ENCODE data around the gene CAPSL.
A peak's percentile ranks its signal among the peaks of the same experiment; 100 is the strongest.

Gene CAPSL

GRCh38 chr5:35863159-35863558 lies 75.3 kb downstream of the CAPSL start:
- DNase-seq (ENCODE audit: extremely low read depth, low read depth): no peak
- TF ChIP-seq CTCF (IDR thresholded peaks at IDR 0.05; ENCODE audit: low read depth, low read length, missing control alignments): no peak

GRCh38 chr5:35862126-35862525 lies 76.3 kb downstream of the CAPSL start:
- DNase-seq (ENCODE audit: extremely low read depth, low read depth): no peak
- H3K4me3 ChIP-seq (replicated peaks; ENCODE audit: low read depth, low read length): no peak overlapping the region
- TF ChIP-seq CTCF (IDR thresholded peaks at IDR 0.05; ENCODE audit: low read depth, low read length, missing control alignments): no peak

More at GRCh38 chr5:35863159-35863558, 75.3 kb downstream of the CAPSL start:
- H3K4me3 ChIP-seq (replicated peaks; ENCODE audit: low read depth, low read length): no peak overlapping the region

- TF ChIP-seq CTCF (IDR thresholded peaks at IDR 0.05; ENCODE audit: low read depth, low read length, missing control alignments): no peak
- no peak overlapping the region for H3K4me3 ChIP-seq (replicated peaks; ENCODE audit: low read depth, low read length)
- DNase-seq (ENCODE audit: extremely low read depth, low read depth): no peak
Observed at GRCh38 chr5:35861718-35862117, 76.7 kb downstream of the CAPSL start.

- no peak overlapping the region for H3K4me3 ChIP-seq (replicated peaks; ENCODE audit: low read depth, low read length)
- no peak for TF ChIP-seq CTCF (IDR thresholded peaks at IDR 0.05; ENCODE audit: low read depth, low read length, missing control alignments)
- no peak for DNase-seq (ENCODE audit: extremely low read depth, low read depth)
Observed at GRCh38 chr5:35860686-35861085, 77.7 kb downstream of the CAPSL start.

- no peak for DNase-seq (ENCODE audit: extremely low read depth, low read depth)
- no peak overlapping the region; the same call in 1 of the 2 replicates for H3K4me3 ChIP-seq (replicated peaks; ENCODE audit: low read depth, low read length)
- TF ChIP-seq CTCF (IDR thresholded peaks at IDR 0.05; ENCODE audit: low read depth, low read length, missing control alignments): no peak
Observed at GRCh38 chr5:35859101-35859661, 79.2 kb downstream of the CAPSL start.

- H3K4me3 ChIP-seq (replicated peaks; ENCODE audit: low read depth, low read length): peak overlapping the region; percentile 33
- peak; percentile 55 for DNase-seq (ENCODE audit: extremely low read depth, low read depth)
- no peak for TF ChIP-seq CTCF (IDR thresholded peaks at IDR 0.05; ENCODE audit: low read depth, low read length, missing control alignments)
Observed at GRCh38 chr5:35857606-35858205, 80.7 kb downstream of the CAPSL start.

Measured in HFF-Myc (cell line).